Measurements from ENCODE around the gene DOK5.

DOK5 gene

DNA sequence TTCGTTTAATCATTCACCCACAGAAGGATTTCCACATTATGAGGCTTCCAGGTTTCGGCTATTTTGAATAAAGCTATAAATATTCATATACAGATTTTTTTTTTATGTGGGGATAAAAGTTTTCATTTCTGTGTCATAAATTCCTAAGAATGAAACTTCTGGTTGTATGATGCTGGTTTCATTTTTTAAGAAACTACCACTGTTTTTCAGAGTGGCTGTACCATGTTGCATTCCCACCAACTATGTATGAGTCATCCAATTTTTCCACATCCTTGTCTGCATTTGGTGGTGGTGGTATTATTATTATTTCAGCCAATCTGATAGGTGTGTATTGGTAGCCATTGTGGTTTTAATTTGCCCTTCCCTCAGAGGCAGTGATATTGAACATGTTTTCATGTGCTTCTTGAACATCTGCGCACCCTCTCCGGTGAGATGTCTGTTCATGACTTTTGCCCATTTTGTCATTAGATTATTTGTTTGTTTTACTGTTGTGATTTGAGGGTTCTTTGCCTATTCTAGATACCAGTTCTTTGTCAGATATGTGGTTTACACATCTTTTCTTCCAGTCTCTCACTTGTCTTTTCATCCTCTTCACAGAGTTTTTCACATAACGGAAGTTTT is 75.5 kb downstream of the DOK5 start:
- H3K4me1 ChIP-seq (ENCODE audit: control insufficient read depth in 2 of 2, insufficient read depth in 1 of 2, low read depth in 1 of 2, low read length in 2 of 2) = no peaks in the 10 kb centered on the region
- no peaks in the 10 kb centered on the region for H3K9me3 ChIP-seq (replicated peaks in 1 of 2; ENCODE audit: control insufficient read depth in 2 of 2, insufficient read depth in 1 of 2, low read depth in 1 of 2, low read length in 2 of 2)
- H2AK5ac ChIP-seq (ENCODE audit: low read depth, low read length) = no peak overlapping the region
- no peak overlapping the region for H3K23ac ChIP-seq (ENCODE audit: low read depth, low read length, poor library complexity)
- H3K4me2 ChIP-seq (ENCODE audit: insufficient read depth, low read length, poor library complexity, severe bottlenecking) = no peak overlapping the region
- no peak overlapping the region for H3K18ac ChIP-seq (ENCODE audit: low read length)
- no peak for DNase-seq (ENCODE audit: low spot score)
- no peak overlapping the region for H4K8ac ChIP-seq (ENCODE audit: low read depth, low read length)
- H3K9ac ChIP-seq (ENCODE audit: low read depth, low read length, poor library complexity) = no peak overlapping the region
- no CpG with 5 or more reads among the region's 5 CpGs for WGBS, 2 donors (ENCODE audit: extremely low coverage in 2 of 2, insufficient read length in 2 of 2, insufficient replicate concordance in 1 of 2)
- no peak overlapping the region for H4K91ac ChIP-seq (ENCODE audit: low read depth, low read length, poor library complexity)
- no peak overlapping the region for H3K27ac ChIP-seq (replicated peaks; ENCODE audit: low read length)
- H3K27me3 ChIP-seq (ENCODE audit: control insufficient read depth in 3 of 3, insufficient read depth in 3 of 3, low read depth in 1 of 3, low read length in 3 of 3) = no peaks in the 10 kb centered on the region
- no peak overlapping the region for H2BK120ac ChIP-seq (ENCODE audit: low read depth, low read length)
- H3K36me3 ChIP-seq (replicated peaks in 1 of 2; ENCODE audit: control insufficient read depth in 2 of 2, insufficient read depth in 2 of 2, low read length in 2 of 2) = no peaks in the 10 kb centered on the region
- H2BK12ac ChIP-seq (ENCODE audit: low read length) = no peak overlapping the region
- no peak overlapping the region for H3K4ac ChIP-seq (ENCODE audit: low read length)
- H2BK5ac ChIP-seq (ENCODE audit: low read length) = no peak overlapping the region
- H3K4me3 ChIP-seq (ENCODE audit: low read length in 2 of 2) = no peak overlapping the region
- no peak overlapping the region for H2BK15ac ChIP-seq (ENCODE audit: low read length)
- H2AFZ ChIP-seq (ENCODE audit: low read length) = no peak overlapping the region
- no peak overlapping the region for H3K14ac ChIP-seq (ENCODE audit: low read length)
- no peaks in the 10 kb centered on the region for H3K79me1 ChIP-seq (ENCODE audit: low read depth, low read length)

DNA sequence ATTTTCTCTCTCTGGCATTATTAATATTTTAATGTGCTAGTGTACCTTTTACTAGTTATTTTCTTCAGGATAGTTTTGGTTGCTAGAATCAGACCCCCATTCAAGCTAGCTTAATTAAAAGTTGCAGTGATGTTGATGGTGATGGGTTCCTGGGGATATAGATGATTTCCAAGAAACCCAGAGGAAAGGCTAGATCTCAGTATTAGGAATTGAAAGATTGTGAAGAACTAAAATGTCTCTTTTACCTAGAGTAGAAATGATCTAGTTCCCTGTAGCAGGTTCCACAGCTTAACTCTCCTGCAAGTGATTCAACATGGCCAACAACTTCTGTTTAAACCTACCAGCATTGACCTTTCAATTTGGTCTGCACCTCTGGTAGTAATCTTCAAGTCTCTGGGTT is 78.6 kb downstream of the DOK5 start:
- Histone ChIP-seq H2AFZ (ENCODE audit: low read length) (no peak overlapping the region), H2BK120ac (ENCODE audit: low read depth, low read length) (no peak overlapping the region), H3K4me1 (ENCODE audit: control insufficient read depth in 2 of 2, insufficient read depth in 1 of 2, low read depth in 1 of 2, low read length in 2 of 2) (no peaks in the 10 kb centered on the region), H4K91ac (ENCODE audit: low read depth, low read length, poor library complexity) (no peak overlapping the region), H3K18ac (ENCODE audit: low read length) (no peak overlapping the region), H3K4me3 (ENCODE audit: low read length in 2 of 2) (no peak overlapping the region), H3K9me3 (replicated peaks in 1 of 2; ENCODE audit: control insufficient read depth in 2 of 2, insufficient read depth in 1 of 2, low read depth in 1 of 2, low read length in 2 of 2) (no peaks in the 10 kb centered on the region), H3K4me2 (ENCODE audit: insufficient read depth, low read length, poor library complexity, severe bottlenecking) (no peak overlapping the region), H2BK5ac (ENCODE audit: low read length) (no peak overlapping the region), H3K36me3 (replicated peaks in 1 of 2; ENCODE audit: control insufficient read depth in 2 of 2, insufficient read depth in 2 of 2, low read length in 2 of 2) (no peaks in the 10 kb centered on the region), H3K4ac (ENCODE audit: low read length) (no peak overlapping the region), H3K27me3 (ENCODE audit: control insufficient read depth in 3 of 3, insufficient read depth in 3 of 3, low read depth in 1 of 3, low read length in 3 of 3) (no peaks in the 10 kb centered on the region), H3K27ac (replicated peaks; ENCODE audit: low read length) (no peak overlapping the region), H3K23ac (ENCODE audit: low read depth, low read length, poor library complexity) (no peak overlapping the region), H2BK15ac (ENCODE audit: low read length) (no peak overlapping the region), H3K9ac (ENCODE audit: low read depth, low read length, poor library complexity) (no peak overlapping the region), H2BK12ac (ENCODE audit: low read length) (no peak overlapping the region), H3K14ac (ENCODE audit: low read length) (no peak overlapping the region), H2AK5ac (ENCODE audit: low read depth, low read length) (no peak overlapping the region), H4K8ac (ENCODE audit: low read depth, low read length) (no peak overlapping the region), H3K79me1 (ENCODE audit: low read depth, low read length) (no peaks in the 10 kb centered on the region)
- DNase-seq (ENCODE audit: low spot score) = no peak

DNA sequence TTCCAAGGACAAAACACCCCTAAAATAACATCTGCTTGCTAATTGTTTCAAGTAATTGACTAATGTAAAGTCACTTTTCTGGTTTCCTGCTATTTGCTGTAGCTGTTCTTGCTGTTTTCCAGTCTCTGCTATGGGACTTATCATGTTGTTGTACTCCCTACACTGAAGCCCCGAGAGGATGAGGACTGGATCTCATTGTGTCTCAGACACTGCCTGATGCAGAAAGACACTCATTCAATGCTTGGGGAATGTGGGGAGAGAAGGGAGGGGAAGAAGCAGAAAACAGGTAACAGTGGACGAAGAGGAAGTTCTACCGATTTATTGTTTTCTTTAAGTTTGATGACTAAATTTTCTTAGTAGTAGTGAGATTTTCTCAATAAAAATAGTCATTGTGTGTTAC is 79.8 kb downstream of the DOK5 start:
- H3K9ac ChIP-seq (ENCODE audit: low read depth, low read length, poor library complexity) = no peak overlapping the region
- H2AFZ ChIP-seq (ENCODE audit: low read length) = no peak overlapping the region
- DNase-seq (ENCODE audit: low spot score) = no peak
- no peak overlapping the region for H3K18ac ChIP-seq (ENCODE audit: low read length)
- no peak overlapping the region for H2BK120ac ChIP-seq (ENCODE audit: low read depth, low read length)
- H3K27ac ChIP-seq (replicated peaks; ENCODE audit: low read length) = no peak overlapping the region
- no peak overlapping the region for H2BK5ac ChIP-seq (ENCODE audit: low read length)
- no peak overlapping the region for H4K91ac ChIP-seq (ENCODE audit: low read depth, low read length, poor library complexity)
- no peak overlapping the region for H3K23ac ChIP-seq (ENCODE audit: low read depth, low read length, poor library complexity)
- H3K4me3 ChIP-seq (ENCODE audit: low read length in 2 of 2) = no peak overlapping the region
- no peaks in the 10 kb centered on the region for H3K4me1 ChIP-seq (ENCODE audit: control insufficient read depth in 2 of 2, insufficient read depth in 1 of 2, low read depth in 1 of 2, low read length in 2 of 2)
- H3K9me3 ChIP-seq (replicated peaks in 1 of 2; ENCODE audit: control insufficient read depth in 2 of 2, insufficient read depth in 1 of 2, low read depth in 1 of 2, low read length in 2 of 2) = no peaks in the 10 kb centered on the region
- H3K4ac ChIP-seq (ENCODE audit: low read length) = no peak overlapping the region
- H4K8ac ChIP-seq (ENCODE audit: low read depth, low read length) = no peak overlapping the region
- no peaks in the 10 kb centered on the region for H3K36me3 ChIP-seq (replicated peaks in 1 of 2; ENCODE audit: control insufficient read depth in 2 of 2, insufficient read depth in 2 of 2, low read length in 2 of 2)
- no peak overlapping the region for H2BK12ac ChIP-seq (ENCODE audit: low read length)
- H2BK15ac ChIP-seq (ENCODE audit: low read length) = no peak overlapping the region
- H2AK5ac ChIP-seq (ENCODE audit: low read depth, low read length) = no peak overlapping the region
- no peaks in the 10 kb centered on the region for H3K27me3 ChIP-seq (ENCODE audit: control insufficient read depth in 3 of 3, insufficient read depth in 3 of 3, low read depth in 1 of 3, low read length in 3 of 3)
- no peaks in the 10 kb centered on the region for H3K79me1 ChIP-seq (ENCODE audit: low read depth, low read length)
- H3K14ac ChIP-seq (ENCODE audit: low read length) = no peak overlapping the region
- no peak overlapping the region for H3K4me2 ChIP-seq (ENCODE audit: insufficient read depth, low read length, poor library complexity, severe bottlenecking)
- no CpG with 5 or more reads among the region's 3 CpGs for WGBS, 2 donors (ENCODE audit: extremely low coverage in 2 of 2, insufficient read length in 2 of 2, insufficient replicate concordance in 1 of 2)

DNA sequence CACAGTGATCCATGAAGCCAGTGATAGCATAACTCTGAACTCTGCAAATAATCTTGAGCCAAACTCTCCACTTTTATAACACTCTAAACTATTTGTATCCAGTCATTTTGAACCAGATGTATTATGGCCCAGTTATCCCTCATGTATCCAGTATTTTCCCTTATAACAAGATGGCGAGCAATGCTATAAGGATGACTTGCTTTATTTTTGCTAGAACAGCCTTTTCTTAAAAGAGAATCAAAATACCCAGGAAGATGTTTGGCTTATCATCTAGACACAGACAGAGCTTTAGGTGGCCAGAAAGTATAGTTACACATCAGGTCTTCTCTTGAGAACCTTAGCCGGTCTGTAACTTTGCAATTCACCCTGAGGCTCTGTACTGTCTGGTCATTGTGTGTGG is 81.0 kb downstream of the DOK5 start:
- Histone ChIP-seq H3K14ac (ENCODE audit: low read length) (no peak overlapping the region), H3K4me1 (ENCODE audit: control insufficient read depth in 2 of 2, insufficient read depth in 1 of 2, low read depth in 1 of 2, low read length in 2 of 2) (no peaks in the 10 kb centered on the region), H4K91ac (ENCODE audit: low read depth, low read length, poor library complexity) (no peak overlapping the region), H3K36me3 (replicated peaks in 1 of 2; ENCODE audit: control insufficient read depth in 2 of 2, insufficient read depth in 2 of 2, low read length in 2 of 2) (no peaks in the 10 kb centered on the region), H3K27me3 (ENCODE audit: control insufficient read depth in 3 of 3, insufficient read depth in 3 of 3, low read depth in 1 of 3, low read length in 3 of 3) (no peaks in the 10 kb centered on the region), H3K4me2 (ENCODE audit: insufficient read depth, low read length, poor library complexity, severe bottlenecking) (no peak overlapping the region), H3K9me3 (replicated peaks in 1 of 2; ENCODE audit: control insufficient read depth in 2 of 2, insufficient read depth in 1 of 2, low read depth in 1 of 2, low read length in 2 of 2) (no peaks in the 10 kb centered on the region), H3K9ac (ENCODE audit: low read depth, low read length, poor library complexity) (no peak overlapping the region), H3K4ac (ENCODE audit: low read length) (no peak overlapping the region), H2BK120ac (ENCODE audit: low read depth, low read length) (no peak overlapping the region), H3K4me3 (ENCODE audit: low read length in 2 of 2) (no peak overlapping the region), H3K18ac (ENCODE audit: low read length) (no peak overlapping the region), H2BK12ac (ENCODE audit: low read length) (no peak overlapping the region), H3K23ac (ENCODE audit: low read depth, low read length, poor library complexity) (no peak overlapping the region), H2AFZ (ENCODE audit: low read length) (no peak overlapping the region), H2AK5ac (ENCODE audit: low read depth, low read length) (no peak overlapping the region), H4K8ac (ENCODE audit: low read depth, low read length) (no peak overlapping the region), H2BK15ac (ENCODE audit: low read length) (no peak overlapping the region), H3K79me1 (ENCODE audit: low read depth, low read length) (no peaks in the 10 kb centered on the region), H3K27ac (replicated peaks; ENCODE audit: low read length) (no peak overlapping the region), H2BK5ac (ENCODE audit: low read length) (no peak overlapping the region)
- WGBS, 2 donors (ENCODE audit: extremely low coverage in 2 of 2, insufficient read length in 2 of 2, insufficient replicate concordance in 1 of 2) = no CpG with 5 or more reads among the region's 2 CpGs
- no peak for DNase-seq (ENCODE audit: low spot score)

All from neuronal stem cell (in vitro differentiated cells).